HG03108 (cell line): ENCODE measurements around the gene GADD45GIP1.

Experiments
- ATAC-seq: cut with Tn5 transposase; IDR thresholded peaks from one replicate; pipeline ENCODE4 v1.9.1; 2021; ENCODE audit warnings: moderate library complexity; ENCODE audit not compliant: unreplicated experiment

GADD45GIP1 gene

GRCh38 chr19:12913851-12914690, 43.0 kb downstream of the GADD45GIP1 start:
- ATAC-seq: no peak

- no peak for ATAC-seq
These were observed 43.9 kb downstream of the GADD45GIP1 start for GRCh38 chr19:12913011-12913561.

GRCh38 chr19:12912571-12912970, 44.5 kb downstream of the GADD45GIP1 start:
- ATAC-seq: no peak

- no peak for ATAC-seq
These were observed 49.9 kb downstream of the GADD45GIP1 start for GRCh38 chr19:12907166-12907565.
